Measurements from ENCODE around the gene GARIN5B. TPM values are rescaled to one million over a fixed set of nuclear protein-coding genes. Genes with fewer than 3 reads are reported as not detected.

Gene GARIN5B
- total and polyA plus RNA-seq, 2 of the 13 experiments (the other 11 are each of a cell fraction or from before 2014, with no cell fraction given) = not detected

DNA sequence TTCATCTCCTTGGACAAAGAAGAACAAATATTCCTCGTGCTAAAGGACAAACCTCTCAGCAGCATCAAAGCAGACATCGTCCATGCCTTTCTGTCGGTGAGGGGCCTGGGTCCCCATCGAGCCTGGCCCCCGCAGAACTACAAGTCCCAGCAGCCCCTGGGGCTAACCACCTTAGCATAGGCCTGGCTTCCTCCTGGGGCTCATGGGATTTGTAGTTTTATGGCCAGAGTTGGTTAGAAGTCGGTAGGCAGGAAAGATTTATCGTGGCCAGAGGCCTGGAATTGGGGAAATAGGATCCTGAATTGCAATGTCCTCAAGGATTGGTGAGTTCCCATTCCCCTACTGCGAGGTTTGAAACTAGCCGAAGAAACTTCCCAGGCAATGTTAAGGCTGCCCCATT lies 57.6 kb downstream of the GARIN5B start (continued):
- TF ChIP-seq CBX1 (IDR thresholded peaks at IDR 0.05; ENCODE audit: low read depth) (no peak), TSC22D2 (CRISPR knock-in tag; IDR thresholded peaks at IDR 0.05; ENCODE audit: borderline replicate concordance) (no peak), KLF16 (CRISPR knock-in tag; IDR thresholded peaks at IDR 0.05) (0 out of 4 replicates have a peak, but pooled peaks of 1 of the 2 experiments have one; percentile 24), ZBTB7B (CRISPR knock-in tag; IDR thresholded peaks at IDR 0.05) (no peak), DPF2 (CRISPR knock-in tag; IDR thresholded peaks at IDR 0.05; ENCODE audit: borderline replicate concordance, low read depth) (no peak), ZNF138 (CRISPR knock-in tag; IDR thresholded peaks at IDR 0.05; ENCODE audit: low read depth) (no peak), RFX5 (IDR thresholded peaks at IDR 0.05; ENCODE audit: low read depth, low read length) (no peak), PHB2 (IDR thresholded peaks at IDR 0.05; ENCODE audit: partially characterized antibody) (no peak), HCFC1 (IDR thresholded peaks at IDR 0.05; ENCODE audit: low read depth, low read length) (peak; percentile 93), ZNF546 (CRISPR knock-in tag; conservative IDR thresholded peaks at IDR 0.05) (no peak), ZNF713 (CRISPR knock-in tag; IDR thresholded peaks at IDR 0.05) (no peak), NR2C2 (CRISPR knock-in tag; IDR thresholded peaks at IDR 0.05; ENCODE audit: borderline replicate concordance) (peak; percentile 38; the same call in 1 of the 2 replicates), GMEB1 (CRISPR knock-in tag; IDR thresholded peaks at IDR 0.05; ENCODE audit: borderline replicate concordance) (peak; percentile 37; the same call in 1 of the 2 replicates), SUZ12 (IDR thresholded peaks at IDR 0.05; ENCODE audit: low read depth, low read length) (peak; percentile 94), MBD4 (IDR thresholded peaks at IDR 0.05; ENCODE audit: borderline replicate concordance, low read length) (no peak), MZF1 (CRISPR knock-in tag; IDR thresholded peaks at IDR 0.05; ENCODE audit: borderline replicate concordance) (no peak), ZBTB14 (CRISPR knock-in tag; IDR thresholded peaks at IDR 0.05) (no peak), GATAD1 (CRISPR knock-in tag; IDR thresholded peaks at IDR 0.05) (no peak), ZNF207 (IDR thresholded peaks at IDR 0.05; ENCODE audit: borderline replicate concordance) (no peak), TBX2 (CRISPR knock-in tag; IDR thresholded peaks at IDR 0.05; ENCODE audit: borderline replicate concordance) (no peak), ZHX1 (CRISPR knock-in tag; IDR thresholded peaks at IDR 0.05; ENCODE audit: low read depth) (no peak), ZNF670 (CRISPR knock-in tag; IDR thresholded peaks at IDR 0.05; ENCODE audit: borderline replicate concordance) (no peak), HNRNPH1 (optimal IDR thresholded peaks at IDR 0.05; ENCODE audit: low read depth, low read length) (no peak), CENPT (CRISPR knock-in tag; IDR thresholded peaks at IDR 0.05; ENCODE audit: low read depth) (no peak)
- TF ChIP-seq, protein P1, sequence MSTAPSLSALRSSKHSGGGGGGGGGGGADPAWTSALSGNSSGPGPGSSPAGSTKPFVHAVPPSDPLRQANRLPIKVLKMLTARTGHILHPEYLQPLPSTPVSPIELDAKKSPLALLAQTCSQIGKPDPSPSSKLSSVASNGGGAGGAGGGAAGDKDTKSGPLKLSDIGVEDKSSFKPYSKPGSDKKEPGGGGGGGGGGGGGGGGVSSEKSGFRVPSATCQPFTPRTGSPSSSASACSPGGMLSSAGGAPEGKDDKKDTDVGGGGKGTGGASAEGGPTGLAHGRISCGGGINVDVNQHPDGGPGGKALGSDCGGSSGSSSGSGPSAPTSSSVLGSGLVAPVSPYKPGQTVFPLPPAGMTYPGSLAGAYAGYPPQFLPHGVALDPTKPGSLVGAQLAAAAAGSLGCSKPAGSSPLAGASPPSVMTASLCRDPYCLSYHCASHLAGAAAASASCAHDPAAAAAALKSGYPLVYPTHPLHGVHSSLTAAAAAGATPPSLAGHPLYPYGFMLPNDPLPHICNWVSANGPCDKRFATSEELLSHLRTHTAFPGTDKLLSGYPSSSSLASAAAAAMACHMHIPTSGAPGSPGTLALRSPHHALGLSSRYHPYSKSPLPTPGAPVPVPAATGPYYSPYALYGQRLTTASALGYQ (CRISPR knock-in tag; IDR thresholded peaks at IDR 0.05) = no peak
